Neutrophil (primary cell): Measurements from ENCODE around the gene RNF157.

Experiments used
- H3K27ac ChIP-seq: fragments of 200-600 bp; sonication (generic); 2 replicates; pipeline ENCODE4 v1.5.1; 2016; ENCODE audit warnings: mild to moderate bottlenecking, moderate library complexity
- H3K27me3 ChIP-seq: fragments of 200-600 bp; sonication (generic); 2 replicates; pipeline ENCODE4 v1.6.0; 2016; ENCODE audit warnings: mild to moderate bottlenecking
- H3K36me3 ChIP-seq: fragments of 200-600 bp; sonication (generic); 2 replicates; pipeline ENCODE4 v1.5.1; 2017
- H3K4me1 ChIP-seq, 2 experiments: fragments of 200-600 bp in 1 of 2; sonication (generic) in 1 of 2; 1 replicate in 1 of 2; 2 replicates in 1 of 2; pipeline versions ENCODE4 v1.5.1 to v1.6.1; 2013 to 2016; ENCODE audit warnings: low read depth in 1 of 2, low read length in 1 of 2, mild to moderate bottlenecking in 1 of 2, moderate library complexity in 1 of 2; ENCODE audit not compliant: control insufficient read depth in 1 of 2, insufficient read depth in 1 of 2
- H3K4me3 ChIP-seq, 2 experiments: fragments of 200-600 bp in 1 of 2; sonication (generic) in 1 of 2; 1 replicate in 1 of 2; 2 replicates in 1 of 2; pipeline ENCODE4 v1.5.1; 2013 to 2016; ENCODE audit warnings: low read depth in 1 of 2, low read length in 1 of 2, mild to moderate bottlenecking in 1 of 2, moderate library complexity in 1 of 2
- H3K9me3 ChIP-seq: fragments of 200-600 bp; sonication (generic); 2 replicates; pipeline ENCODE4 v1.5.1; 2016
- TF ChIP-seq, protein P1 (sequence below): fragments of 200-600 bp; sonication (generic); IDR thresholded peaks from 2 replicates; pipeline ENCODE4 v1.5.1; 2016; ENCODE audit warnings: antibody characterized with exemption

RNF157 gene

GRCh38 chr17:76153640-76154039, 86.7 kb downstream of the RNF157 start:
- Histone ChIP-seq H3K4me1 (no peaks in the 10 kb centered on the region), H3K9me3 (no peaks in the 10 kb centered on the region), H3K4me3 (no peak overlapping the region), H3K36me3 (no peaks in the 10 kb centered on the region), H3K27ac (no peak overlapping the region), H3K27me3 (no peaks in the 10 kb centered on the region)
- TF ChIP-seq, protein P1, sequence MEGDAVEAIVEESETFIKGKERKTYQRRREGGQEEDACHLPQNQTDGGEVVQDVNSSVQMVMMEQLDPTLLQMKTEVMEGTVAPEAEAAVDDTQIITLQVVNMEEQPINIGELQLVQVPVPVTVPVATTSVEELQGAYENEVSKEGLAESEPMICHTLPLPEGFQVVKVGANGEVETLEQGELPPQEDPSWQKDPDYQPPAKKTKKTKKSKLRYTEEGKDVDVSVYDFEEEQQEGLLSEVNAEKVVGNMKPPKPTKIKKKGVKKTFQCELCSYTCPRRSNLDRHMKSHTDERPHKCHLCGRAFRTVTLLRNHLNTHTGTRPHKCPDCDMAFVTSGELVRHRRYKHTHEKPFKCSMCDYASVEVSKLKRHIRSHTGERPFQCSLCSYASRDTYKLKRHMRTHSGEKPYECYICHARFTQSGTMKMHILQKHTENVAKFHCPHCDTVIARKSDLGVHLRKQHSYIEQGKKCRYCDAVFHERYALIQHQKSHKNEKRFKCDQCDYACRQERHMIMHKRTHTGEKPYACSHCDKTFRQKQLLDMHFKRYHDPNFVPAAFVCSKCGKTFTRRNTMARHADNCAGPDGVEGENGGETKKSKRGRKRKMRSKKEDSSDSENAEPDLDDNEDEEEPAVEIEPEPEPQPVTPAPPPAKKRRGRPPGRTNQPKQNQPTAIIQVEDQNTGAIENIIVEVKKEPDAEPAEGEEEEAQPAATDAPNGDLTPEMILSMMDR = no peak

- Histone ChIP-seq H3K4me1 (no peaks in the 10 kb centered on the region), H3K9me3 (no peaks in the 10 kb centered on the region), H3K27me3 (no peaks in the 10 kb centered on the region), H3K4me3 (no peak overlapping the region), H3K36me3 (no peaks in the 10 kb centered on the region), H3K27ac (no peak overlapping the region)
- TF ChIP-seq, protein P1 = no peak
These were observed 87.1 kb downstream of the RNF157 start for GRCh38 chr17:76153202-76153601.

DNA sequence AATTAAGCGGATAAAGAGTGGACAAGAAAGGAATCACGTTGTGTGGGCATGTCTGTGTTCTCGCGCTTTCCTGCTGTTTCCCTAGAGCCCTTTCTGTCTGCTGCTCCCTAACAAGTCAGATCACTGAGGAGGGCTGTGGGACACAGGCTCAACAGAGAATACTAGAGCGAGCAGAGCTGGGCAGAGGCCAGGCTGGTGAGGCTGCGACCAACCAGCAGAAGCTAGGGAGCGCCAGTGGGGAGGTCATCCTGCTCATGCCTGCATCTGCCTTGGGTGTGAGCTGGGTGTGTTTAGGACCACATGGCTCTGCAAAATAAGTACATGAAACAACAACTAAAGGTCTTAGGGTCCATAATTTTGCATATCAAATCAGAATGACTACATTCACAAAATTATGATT, 87.7 kb downstream of the RNF157 start:
- TF ChIP-seq, protein P1 = no peak
- no peak overlapping the region for H3K27ac ChIP-seq
- H3K36me3 ChIP-seq = no peaks in the 10 kb centered on the region
- no peak overlapping the region for H3K4me3 ChIP-seq
- no peaks in the 10 kb centered on the region for H3K27me3 ChIP-seq
- no peaks in the 10 kb centered on the region for H3K9me3 ChIP-seq
- no peaks in the 10 kb centered on the region for H3K4me1 ChIP-seq

GRCh38 chr17:76151896-76152454, 88.3 kb downstream of the RNF157 start:
- Histone ChIP-seq H3K27ac (no peak overlapping the region), H3K4me3 (no peak overlapping the region), H3K9me3 (no peaks in the 10 kb centered on the region), H3K27me3 (no peaks in the 10 kb centered on the region), H3K36me3 (no peaks in the 10 kb centered on the region), H3K4me1 (no peaks in the 10 kb centered on the region)
- TF ChIP-seq, protein P1 = no peak

- TF ChIP-seq, protein P1 = no peak
- H3K4me1 ChIP-seq = peaks cover 2 to 3% of the 10 kb centered on the region in 2 experiments
- H3K4me3 ChIP-seq = no peak overlapping the region
- H3K27ac ChIP-seq = no peak overlapping the region
- H3K27me3 ChIP-seq = no peaks in the 10 kb centered on the region
- H3K9me3 ChIP-seq = no peaks in the 10 kb centered on the region
- H3K36me3 ChIP-seq = no peaks in the 10 kb centered on the region
These were observed 89.3 kb downstream of the RNF157 start for GRCh38 chr17:76150712-76151622.
